MM.1S (cell line): ENCODE results near the gene PRCC.

Experiments used
- CTCF ChIP-seq: fragments of 300-600 bp; sonication (generic); IDR thresholded peaks from 2 replicates; pipeline ENCODE4 v1.5.1; 2016; ENCODE audit warnings: antibody characterized with exemption, low read length, mixed read lengths
- EZH2 ChIP-seq: fragments of 300-600 bp; sonication (generic); optimal IDR thresholded peaks from 2 replicates; pipeline ENCODE3; 2017; ENCODE audit warnings: low read depth, mild to moderate bottlenecking, antibody characterized with exemption, low read length, mixed read lengths
- EZH2phosphoT487 ChIP-seq: fragments of 300-600 bp; sonication (generic); IDR thresholded peaks from 2 replicates; pipeline ENCODE4 v1.6.1; 2018; ENCODE audit warnings: antibody characterized with exemption, low read length

- TF ChIP-seq CTCF, result no peak
- no peak for TF ChIP-seq EZH2phosphoT487
- TF ChIP-seq EZH2, result no peak
Measured at GRCh38 chr1:156806512-156807440, 39.4 kb downstream of the PRCC start.
